GM12872 (cell line): Measurements from ENCODE around the gene LAMP5.

Experiments used
- CTCF ChIP-seq: IDR thresholded peaks from 3 replicates; pipeline ENCODE4 v1.5.1; 2011; ENCODE audit warnings: low read depth, mild to moderate bottlenecking, low read length, moderate library complexity; ENCODE audit not compliant: insufficient read depth

Gene LAMP5

DNA sequence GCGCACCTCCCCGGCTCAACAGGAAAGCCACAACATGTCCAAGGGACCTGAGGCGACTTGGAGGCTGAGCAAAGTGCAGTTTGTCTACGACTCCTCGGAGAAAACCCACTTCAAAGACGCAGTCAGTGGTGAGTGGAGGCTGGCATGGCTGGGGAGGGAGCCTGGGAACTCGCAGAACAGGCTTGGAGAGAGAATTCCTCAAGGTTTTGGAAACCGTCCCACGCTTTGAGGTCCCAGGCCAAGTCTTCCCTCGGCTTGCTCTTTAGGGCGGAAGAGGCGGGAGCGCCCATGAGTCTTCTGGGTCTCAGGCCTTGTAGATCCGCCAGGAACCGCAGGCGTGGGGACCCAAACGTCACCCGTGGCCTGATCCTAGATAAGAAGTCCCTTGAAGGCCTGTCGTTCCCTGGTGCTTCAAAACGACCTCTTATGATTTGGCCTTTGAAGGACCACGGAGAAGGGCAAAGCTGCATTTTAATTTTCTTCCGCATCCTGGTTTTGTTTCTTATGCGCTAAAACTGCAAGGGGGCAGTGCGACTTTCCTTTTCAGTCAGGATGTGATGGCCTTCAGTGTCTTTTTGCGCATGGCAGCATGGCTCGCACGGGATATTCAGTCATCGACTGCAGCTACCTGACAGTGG lies 2.0 kb downstream of the LAMP5 start:
- TF ChIP-seq CTCF, result no peak

- no peak for TF ChIP-seq CTCF
These were observed 3.1 kb downstream of the LAMP5 start for GRCh38 chr20:9517297-9518162.

DNA sequence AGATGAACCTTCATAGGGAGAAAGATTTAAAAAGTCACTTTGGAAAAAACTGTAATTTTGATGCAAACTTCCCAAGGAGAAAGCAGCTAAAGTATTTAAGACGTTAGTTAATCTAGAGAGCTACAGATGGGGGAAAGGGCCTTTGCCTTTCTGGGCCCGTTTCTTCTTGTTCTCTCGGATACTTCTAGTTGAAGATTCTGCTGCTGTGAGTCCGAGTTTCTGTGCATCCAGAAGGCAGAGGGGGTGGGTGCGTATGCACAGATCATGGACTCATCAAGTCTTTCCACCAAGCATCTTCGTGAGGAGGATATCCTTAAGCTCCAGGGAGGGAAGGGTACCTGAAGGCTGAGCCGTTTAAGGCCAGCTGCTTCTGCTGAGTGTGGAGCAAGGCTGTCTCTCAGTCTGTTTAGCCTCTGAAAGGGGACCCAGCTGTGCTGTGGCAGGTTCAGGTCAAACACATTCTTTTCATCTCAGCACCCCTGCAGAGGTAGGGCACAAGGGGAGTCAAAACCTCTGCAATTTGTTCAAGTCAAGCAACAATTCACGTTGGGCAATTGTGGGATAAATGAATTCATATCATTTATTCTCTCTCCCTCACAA lies 4.3 kb downstream of the LAMP5 start:
- no peak for TF ChIP-seq CTCF

GRCh38 chr20:9520086-9520485 lies 5.7 kb downstream of the LAMP5 start:
- no peak for TF ChIP-seq CTCF

- no peak for TF ChIP-seq CTCF
These were observed 9.2 kb downstream of the LAMP5 start for GRCh38 chr20:9523636-9524035.

DNA sequence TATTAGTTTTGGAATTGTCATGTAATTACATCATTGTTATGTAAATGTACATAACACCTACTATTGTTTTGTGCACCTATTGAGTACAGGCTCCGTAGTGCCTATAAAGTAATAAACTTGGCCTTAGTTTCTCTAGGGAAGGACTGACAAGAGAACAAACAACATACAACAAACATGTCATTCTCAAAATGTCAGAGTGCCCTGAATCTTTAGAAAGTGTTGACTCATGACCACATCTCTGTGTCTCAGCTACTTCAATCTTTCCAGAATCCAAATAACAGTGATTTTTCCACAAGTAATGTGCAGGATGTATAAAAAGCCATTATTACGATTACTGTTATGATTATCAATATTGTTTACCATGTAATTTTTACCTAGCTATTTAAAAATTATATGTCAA lies 17.2 kb downstream of the LAMP5 start:
- TF ChIP-seq CTCF, result no peak

DNA sequence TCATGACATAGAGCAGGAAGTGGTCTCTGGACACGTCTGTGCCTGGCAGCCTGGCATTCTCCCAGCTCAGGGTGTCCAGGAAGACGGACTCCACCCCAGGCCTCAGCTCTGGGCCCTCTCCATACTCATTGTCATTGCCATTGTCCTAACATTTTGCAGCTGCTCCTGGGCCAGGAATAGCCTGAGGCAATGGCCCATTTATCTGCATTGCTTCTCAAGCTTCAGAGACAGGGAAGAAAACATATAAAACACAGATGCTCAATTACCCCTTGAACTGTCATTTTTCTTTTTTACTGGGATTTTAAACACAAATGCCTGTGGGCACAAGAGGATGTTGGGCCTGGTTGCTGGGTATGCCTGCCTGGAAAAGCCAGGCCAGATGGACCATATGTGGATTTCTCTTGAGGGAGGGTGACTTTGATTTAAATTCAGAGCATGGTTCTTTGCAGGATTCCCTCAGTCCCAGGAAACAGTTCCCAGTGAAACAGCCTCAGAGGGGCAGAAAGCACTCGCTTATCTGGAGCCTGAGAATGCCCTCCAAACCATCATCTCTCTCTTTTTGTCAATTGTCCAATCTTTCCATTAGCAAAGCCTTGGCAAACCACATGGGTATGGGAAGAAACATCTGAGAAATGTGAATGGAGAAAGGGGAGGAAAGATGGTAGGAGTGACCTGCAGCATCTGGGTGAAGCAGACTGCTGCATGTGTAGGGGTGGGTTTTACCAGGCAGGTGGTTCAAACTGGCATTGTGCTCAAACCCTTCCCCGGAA lies 17.9 kb downstream of the LAMP5 start:
- no peak for TF ChIP-seq CTCF
